Measurements from ENCODE around the gene SH3BP4.

The SH3BP4 gene

GRCh38 chr2:234994438-234995321, 42.9 kb downstream of the SH3BP4 start:
- H3K36me3 Mint-ChIP-seq (ENCODE audit: insufficient read depth), result peaks cover 2% of the 10 kb centered on the region
- DNase-seq (ENCODE audit: low spot score in 2 of 2), result no peak
- H3K4me3 Mint-ChIP-seq, result no peak overlapping the region
- peaks cover 46% of the 10 kb centered on the region for H3K27me3 Mint-ChIP-seq
- H3K4me1 Mint-ChIP-seq, result peaks cover 8% of the 10 kb centered on the region
- H3K27ac Mint-ChIP-seq (ENCODE audit: low read depth), result no peak overlapping the region
- no peaks in the 10 kb centered on the region for H3K9me3 Mint-ChIP-seq
- no peak for ATAC-seq (replicated peaks; ENCODE audit: extremely low read depth, poor library complexity, severe bottlenecking)

DNA sequence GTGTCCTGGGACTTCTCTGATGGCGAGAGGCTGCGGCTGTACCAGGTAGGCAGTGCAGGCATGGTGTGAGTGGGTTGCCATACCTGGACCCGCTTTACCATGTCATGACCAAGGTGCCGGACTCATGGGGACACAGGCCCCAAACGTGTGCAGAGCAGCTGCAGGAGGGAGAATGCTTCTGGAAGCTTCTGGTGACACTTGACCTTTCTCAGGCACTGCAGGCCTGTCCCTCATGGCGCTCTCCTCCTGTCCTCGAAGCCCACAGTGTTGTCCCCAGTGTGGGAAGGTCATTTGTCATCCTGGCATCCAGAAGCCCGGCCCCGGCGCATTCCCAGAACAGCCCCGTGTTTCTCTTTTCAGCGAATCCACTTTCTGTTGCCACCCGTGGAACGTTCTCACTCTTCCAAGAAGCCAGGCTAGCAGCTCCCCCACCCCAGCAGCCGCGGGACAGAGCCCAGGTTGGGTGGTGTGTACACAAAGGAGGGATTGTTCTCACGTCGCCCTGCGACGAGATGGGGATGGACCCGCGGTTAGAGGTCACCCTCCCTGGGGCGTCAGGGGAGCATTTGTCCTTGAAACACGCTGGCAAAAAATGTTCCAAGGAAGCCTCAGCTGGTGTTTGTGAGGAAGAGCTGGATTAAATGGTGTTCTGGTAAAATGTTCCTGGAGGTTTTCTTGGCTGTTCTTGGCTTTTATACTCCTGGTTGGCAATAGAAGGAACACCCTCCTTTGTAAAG, 43.7 kb downstream of the SH3BP4 start:
- ATAC-seq (replicated peaks; ENCODE audit: extremely low read depth, poor library complexity, severe bottlenecking) (no peak), DNase-seq (ENCODE audit: low spot score in 2 of 2) (no peak)
- H3K9me3 Mint-ChIP-seq, result no peaks in the 10 kb centered on the region
- peaks cover 2% of the 10 kb centered on the region for H3K36me3 Mint-ChIP-seq (ENCODE audit: insufficient read depth)
- no peak overlapping the region for H3K4me3 Mint-ChIP-seq
- H3K27me3 Mint-ChIP-seq, result peaks cover 38% of the 10 kb centered on the region
- peaks cover 8% of the 10 kb centered on the region for H3K4me1 Mint-ChIP-seq
- no peak overlapping the region for H3K27ac Mint-ChIP-seq (ENCODE audit: low read depth)

- peaks cover 2% of the 10 kb centered on the region for H3K36me3 Mint-ChIP-seq (ENCODE audit: insufficient read depth)
- no peak for DNase-seq (ENCODE audit: low spot score in 2 of 2)
- ATAC-seq (replicated peaks; ENCODE audit: extremely low read depth, poor library complexity, severe bottlenecking), result no peak
- H3K9me3 Mint-ChIP-seq, result no peaks in the 10 kb centered on the region
- peaks cover 30% of the 10 kb centered on the region for H3K27me3 Mint-ChIP-seq
- H3K4me1 Mint-ChIP-seq, result peaks cover 8% of the 10 kb centered on the region
- H3K27ac Mint-ChIP-seq (ENCODE audit: low read depth), result no peak overlapping the region
- H3K4me3 Mint-ChIP-seq, result no peak overlapping the region
Observed at GRCh38 chr2:234996069-234996940, 44.5 kb downstream of the SH3BP4 start.

- DNase-seq (ENCODE audit: low spot score in 2 of 2), result no peak
- Mint-ChIP-seq H3K4me3 (no peak overlapping the region), H3K36me3 (ENCODE audit: insufficient read depth) (peaks cover 2% of the 10 kb centered on the region), H3K9me3 (no peaks in the 10 kb centered on the region), H3K27ac (ENCODE audit: low read depth) (no peak overlapping the region), H3K4me1 (peaks cover 8% of the 10 kb centered on the region), H3K27me3 (peaks cover 30% of the 10 kb centered on the region)
- no peak for ATAC-seq (replicated peaks; ENCODE audit: extremely low read depth, poor library complexity, severe bottlenecking)
Observed at GRCh38 chr2:234996941-234997270, 45.1 kb downstream of the SH3BP4 start.

DNA sequence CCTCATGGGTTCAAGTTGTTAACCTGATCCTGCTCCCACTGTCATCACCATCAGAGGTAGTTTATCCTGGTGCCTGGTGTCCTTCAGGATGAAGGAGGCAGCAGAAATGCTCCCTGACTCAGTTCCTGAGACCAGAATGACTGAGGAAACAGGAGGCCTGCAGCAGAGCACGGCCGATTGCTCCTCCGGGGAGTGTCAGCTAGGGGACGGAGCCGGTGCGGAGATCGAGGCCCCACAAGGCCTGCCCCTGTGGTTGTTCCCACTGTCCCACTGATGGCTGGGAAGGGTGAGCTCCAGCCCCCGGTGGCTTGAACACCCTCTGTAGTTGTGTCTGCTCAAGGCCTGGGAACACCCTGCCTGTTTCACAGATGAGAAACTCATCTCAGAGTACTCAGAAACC, 45.6 kb downstream of the SH3BP4 start:
- no peak for DNase-seq (ENCODE audit: low spot score in 2 of 2)
- no peak overlapping the region for H3K27ac Mint-ChIP-seq (ENCODE audit: low read depth)
- no peak overlapping the region for H3K4me3 Mint-ChIP-seq
- peaks cover 2% of the 10 kb centered on the region for H3K36me3 Mint-ChIP-seq (ENCODE audit: insufficient read depth)
- peaks cover 8% of the 10 kb centered on the region for H3K4me1 Mint-ChIP-seq
- ATAC-seq (replicated peaks; ENCODE audit: extremely low read depth, poor library complexity, severe bottlenecking), result no peak
- peaks cover 30% of the 10 kb centered on the region for H3K27me3 Mint-ChIP-seq
- no peaks in the 10 kb centered on the region for H3K9me3 Mint-ChIP-seq

GRCh38 chr2:234998404-234999211, 46.8 kb downstream of the SH3BP4 start:
- Mint-ChIP-seq H3K4me1 (peaks cover 6% of the 10 kb centered on the region), H3K27ac (ENCODE audit: low read depth) (no peak overlapping the region), H3K36me3 (ENCODE audit: insufficient read depth) (no peaks in the 10 kb centered on the region), H3K9me3 (no peaks in the 10 kb centered on the region), H3K4me3 (no peak overlapping the region), H3K27me3 (peaks cover 22% of the 10 kb centered on the region)
- ATAC-seq (replicated peaks; ENCODE audit: extremely low read depth, poor library complexity, severe bottlenecking) (no peak), DNase-seq (ENCODE audit: low spot score in 2 of 2) (no peak)

- H3K36me3 Mint-ChIP-seq (ENCODE audit: insufficient read depth), result no peaks in the 10 kb centered on the region
- H3K4me1 Mint-ChIP-seq, result no peaks in the 10 kb centered on the region
- ATAC-seq (replicated peaks; ENCODE audit: extremely low read depth, poor library complexity, severe bottlenecking) (no peak), DNase-seq (ENCODE audit: low spot score in 2 of 2) (no peak)
- H3K27me3 Mint-ChIP-seq, result peaks cover 11% of the 10 kb centered on the region
- H3K9me3 Mint-ChIP-seq, result no peaks in the 10 kb centered on the region
- H3K27ac Mint-ChIP-seq (ENCODE audit: low read depth), result no peak overlapping the region
- H3K4me3 Mint-ChIP-seq, result no peak overlapping the region
Observed at GRCh38 chr2:234999740-235000425, 48.1 kb downstream of the SH3BP4 start.

DNA sequence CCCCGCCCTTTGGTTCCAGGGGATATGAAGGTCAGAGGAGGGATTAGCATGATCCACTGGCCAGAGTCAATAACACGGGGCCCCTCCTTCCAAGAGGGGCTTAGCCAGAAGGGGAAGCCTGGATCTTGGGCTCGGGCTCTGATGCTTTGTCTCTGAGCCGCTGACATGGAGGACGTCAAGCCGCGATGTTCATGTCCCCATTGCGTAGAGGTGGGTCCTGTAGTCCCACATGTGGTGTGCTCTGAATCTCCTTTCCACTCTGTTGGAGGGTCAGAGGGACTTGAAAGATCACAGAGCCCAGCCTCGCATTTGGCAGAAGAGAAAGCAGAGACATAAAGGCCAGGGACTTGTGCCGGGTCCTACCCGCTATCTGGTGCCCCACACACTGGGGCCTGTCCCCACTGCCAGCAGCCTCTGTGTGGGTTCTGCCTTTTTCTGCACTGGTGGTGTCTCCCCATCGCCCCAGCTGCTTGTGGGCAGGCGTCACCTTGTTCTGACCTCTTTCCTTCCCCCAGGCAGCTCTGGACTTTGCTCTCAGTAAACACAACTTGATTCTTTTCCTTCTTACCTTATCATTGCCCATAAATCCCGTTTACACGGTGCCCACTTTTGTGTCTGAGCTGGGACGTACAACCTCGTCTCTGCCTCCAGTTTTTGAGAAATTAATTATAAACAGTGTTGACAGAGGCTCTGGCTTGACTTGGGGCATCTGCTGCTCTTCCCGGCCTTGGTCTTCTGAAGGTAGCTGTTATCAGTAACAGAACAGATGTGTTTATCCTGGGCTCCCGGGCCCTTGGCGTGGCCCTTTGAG, 48.8 kb downstream of the SH3BP4 start:
- ATAC-seq (replicated peaks; ENCODE audit: extremely low read depth, poor library complexity, severe bottlenecking), result no peak
- peaks cover 12% of the 10 kb centered on the region for H3K27me3 Mint-ChIP-seq
- H3K4me3 Mint-ChIP-seq, result no peak overlapping the region
- H3K4me1 Mint-ChIP-seq, result no peaks in the 10 kb centered on the region
- no peaks in the 10 kb centered on the region for H3K36me3 Mint-ChIP-seq (ENCODE audit: insufficient read depth)
- DNase-seq (ENCODE audit: low spot score in 2 of 2), result no peak
- H3K9me3 Mint-ChIP-seq, result no peaks in the 10 kb centered on the region
- no peak overlapping the region for H3K27ac Mint-ChIP-seq (ENCODE audit: low read depth)

- ATAC-seq (replicated peaks; ENCODE audit: extremely low read depth, poor library complexity, severe bottlenecking), result no peak
- H3K9me3 Mint-ChIP-seq, result no peaks in the 10 kb centered on the region
- H3K4me3 Mint-ChIP-seq, result no peak overlapping the region
- peaks cover 2% of the 10 kb centered on the region for H3K36me3 Mint-ChIP-seq (ENCODE audit: insufficient read depth)
- no peak for DNase-seq (ENCODE audit: low spot score in 2 of 2)
- no peak overlapping the region for H3K27ac Mint-ChIP-seq (ENCODE audit: low read depth)
- peaks cover 9% of the 10 kb centered on the region for H3K27me3 Mint-ChIP-seq
- H3K4me1 Mint-ChIP-seq, result no peaks in the 10 kb centered on the region
Observed at GRCh38 chr2:235001237-235002133, 49.7 kb downstream of the SH3BP4 start.

DNA sequence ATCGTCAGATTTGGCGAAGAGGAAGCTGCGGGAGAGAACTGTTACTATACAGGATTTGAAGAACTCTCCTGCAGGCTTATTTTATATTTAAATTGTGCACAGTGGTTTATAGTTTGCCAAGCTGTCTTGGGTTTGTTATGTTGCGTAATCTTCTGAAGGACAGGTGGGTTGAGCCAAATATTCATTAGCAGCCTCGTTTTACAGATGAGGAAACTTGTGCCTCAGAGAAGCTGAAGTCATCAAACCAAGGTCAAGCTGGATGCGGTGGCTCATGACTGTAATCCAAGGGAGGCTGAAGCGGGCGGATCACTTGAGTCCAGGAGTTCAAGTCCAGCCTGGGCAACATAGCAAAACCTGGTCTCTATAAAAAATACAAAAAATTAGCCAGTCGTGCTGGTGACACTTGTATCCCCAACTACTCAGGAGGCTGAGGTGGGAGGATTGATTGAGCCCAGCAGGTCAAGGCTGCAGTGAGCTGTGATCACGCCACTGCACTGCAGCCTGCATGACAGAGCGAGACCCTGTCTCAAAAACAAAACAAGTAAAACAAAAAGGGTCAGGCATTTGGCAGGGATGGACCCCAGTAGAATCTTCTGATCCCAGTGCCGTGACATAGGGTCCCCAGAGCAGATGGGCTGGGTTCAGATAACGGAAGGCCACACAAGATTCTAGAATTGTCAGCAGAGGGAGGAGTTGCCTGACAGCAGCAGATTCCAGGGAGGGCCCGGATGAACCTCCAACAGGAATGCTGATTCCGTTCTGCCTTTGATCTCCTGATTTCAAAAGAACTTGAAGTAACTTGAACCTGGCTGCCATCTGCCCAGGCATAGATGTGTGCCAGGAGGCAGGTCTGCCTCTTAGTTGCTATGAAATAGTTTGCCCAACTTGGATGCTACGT, 50.6 kb downstream of the SH3BP4 start:
- ATAC-seq (replicated peaks; ENCODE audit: extremely low read depth, poor library complexity, severe bottlenecking) (no peak), DNase-seq (ENCODE audit: low spot score in 2 of 2) (no peak)
- Mint-ChIP-seq H3K4me1 (no peaks in the 10 kb centered on the region), H3K27ac (ENCODE audit: low read depth) (no peak overlapping the region), H3K4me3 (no peak overlapping the region), H3K36me3 (ENCODE audit: insufficient read depth) (peaks cover 2% of the 10 kb centered on the region), H3K9me3 (no peaks in the 10 kb centered on the region), H3K27me3 (peaks cover 9% of the 10 kb centered on the region)
